Vagina (tissue), 2 donors: Measurements from ENCODE around the gene TMX4. TPM values are rescaled to one million over a fixed set of nuclear protein-coding genes. Genes with fewer than 3 reads are reported as not detected.

Experiments
- DNase-seq, 2 donors: peaks; one replicate each; pipeline ENCODE4 v3.0.0-alpha.2; 2017; ENCODE audit errors: extremely low spot score in 2 of 2
- H3K27ac ChIP-seq: fragments of 200-600 bp; sonication (generic); one replicate; pipeline ENCODE4 v1.5.1; 2019
- H3K27me3 ChIP-seq: fragments of 200-600 bp; sonication (generic); one replicate; pipeline ENCODE4 v1.5.1; 2019
- H3K36me3 ChIP-seq, 2 donors: fragments of 200-600 bp; sonication (generic); one replicate each; pipeline ENCODE4 v1.5.1; 2017 to 2019
- H3K4me1 ChIP-seq: fragments of 200-600 bp; sonication (generic); one replicate; pipeline ENCODE4 v1.5.1; 2019
- H3K4me3 ChIP-seq, 2 donors: fragments of 200-600 bp; sonication (generic); 1 replicate in 1 of 2; 2 replicates in 1 of 2; pipeline ENCODE4 v1.5.1; 2016 to 2019
- H3K9me3 ChIP-seq: fragments of 200-600 bp; sonication (generic); one replicate; pipeline ENCODE4 v1.5.1; 2019
- POLR2A ChIP-seq, 2 donors: fragments of 450-650 bp; IDR thresholded peaks; one replicate each; pipeline ENCODE4 v1.6.1; 2017; ENCODE audit warnings: antibody characterized with exemption in 2 of 2, mild to moderate bottlenecking in 2 of 2, moderate library complexity in 2 of 2
- POLR2AphosphoS5 ChIP-seq, 2 donors: sonication (generic); formaldehyde crosslinking; IDR thresholded peaks; one replicate each; pipeline ENCODE4 v1.9.0; 2017; ENCODE audit warnings: antibody characterized with exemption in 2 of 2, mild to moderate bottlenecking in 2 of 2, low read depth in 1 of 2; ENCODE audit not compliant: insufficient read depth in 1 of 2
- intact Hi-C: fragments of 100-400 bp; cut with DNase I; formaldehyde crosslinking; loops from one replicate; pipeline ENCODE4 v1.15.1; 2023
- total RNA-seq: library from RNA; depleted of rRNA; stranded (reverse); fragments of >200 nt; gene quantifications from one replicate; pipeline ENCODE4 v1.2.3, GENCODE V29; 2016
- TF ChIP-seq, protein P1 (sequence below), 3 experiments: fragments of 450-650 bp in 2 of 3; fragments of 200-600 bp in 1 of 3; sonication (generic) in 1 of 3; IDR thresholded peaks; one replicate each; pipeline ENCODE4 v1.5.1; 2017 to 2019; ENCODE audit warnings: antibody characterized with exemption in 3 of 3, mild to moderate bottlenecking in 2 of 3, moderate library complexity in 2 of 3

Gene TMX4
- total RNA-seq, 1 donor from 2014 or later, result 33.9 TPM

DNA sequence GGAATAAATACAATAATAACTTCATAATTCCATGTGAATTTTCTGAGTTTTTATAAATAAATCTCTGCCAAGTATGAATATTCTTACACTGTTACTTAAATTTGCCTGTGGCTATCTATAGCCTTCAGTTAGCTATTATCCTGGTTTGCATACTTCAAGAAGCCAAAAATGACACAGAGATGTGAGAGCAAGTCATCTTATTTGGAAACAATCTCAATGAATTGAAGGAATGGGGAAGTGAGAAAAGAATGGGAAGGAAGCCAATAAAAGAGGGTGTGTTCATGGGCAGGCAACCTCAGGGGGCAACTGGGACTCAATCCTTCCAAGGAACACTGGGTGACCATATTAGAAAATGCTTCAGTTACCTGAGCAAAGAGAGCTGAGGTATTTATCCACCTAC is 89.2 kb downstream of the TMX4 start:
- no peak for DNase-seq
- no peaks in the 10 kb centered on the region for H3K9me3 ChIP-seq
- H3K27me3 ChIP-seq, result no peaks in the 10 kb centered on the region
- H3K27ac ChIP-seq, result no peak overlapping the region
- H3K4me3 ChIP-seq, result no peak overlapping the region
- no peaks in the 10 kb centered on the region for H3K4me1 ChIP-seq
- H3K36me3 ChIP-seq, result no peaks in the 10 kb centered on the region
- intact Hi-C loops, result no loop called here
- TF ChIP-seq POLR2A (IDR thresholded peaks at IDR 0.05) (no peak), POLR2AphosphoS5 (IDR thresholded peaks at IDR 0.05; ENCODE audit: insufficient read depth in 1 of 2, low read depth in 1 of 2) (no peak)
- TF ChIP-seq, protein P1, sequence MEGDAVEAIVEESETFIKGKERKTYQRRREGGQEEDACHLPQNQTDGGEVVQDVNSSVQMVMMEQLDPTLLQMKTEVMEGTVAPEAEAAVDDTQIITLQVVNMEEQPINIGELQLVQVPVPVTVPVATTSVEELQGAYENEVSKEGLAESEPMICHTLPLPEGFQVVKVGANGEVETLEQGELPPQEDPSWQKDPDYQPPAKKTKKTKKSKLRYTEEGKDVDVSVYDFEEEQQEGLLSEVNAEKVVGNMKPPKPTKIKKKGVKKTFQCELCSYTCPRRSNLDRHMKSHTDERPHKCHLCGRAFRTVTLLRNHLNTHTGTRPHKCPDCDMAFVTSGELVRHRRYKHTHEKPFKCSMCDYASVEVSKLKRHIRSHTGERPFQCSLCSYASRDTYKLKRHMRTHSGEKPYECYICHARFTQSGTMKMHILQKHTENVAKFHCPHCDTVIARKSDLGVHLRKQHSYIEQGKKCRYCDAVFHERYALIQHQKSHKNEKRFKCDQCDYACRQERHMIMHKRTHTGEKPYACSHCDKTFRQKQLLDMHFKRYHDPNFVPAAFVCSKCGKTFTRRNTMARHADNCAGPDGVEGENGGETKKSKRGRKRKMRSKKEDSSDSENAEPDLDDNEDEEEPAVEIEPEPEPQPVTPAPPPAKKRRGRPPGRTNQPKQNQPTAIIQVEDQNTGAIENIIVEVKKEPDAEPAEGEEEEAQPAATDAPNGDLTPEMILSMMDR (IDR thresholded peaks at IDR 0.05), result no peak

Other genes starting within 250 kb of the TMX4 start
- not detected for gene HAO1, start 79.3 kb downstream of the TMX4 start, total RNA-seq
- 32.4 TPM for gene PLCB1, start 112.5 kb upstream of the TMX4 start, total RNA-seq